H1 (cell line): ENCODE data around the gene AQP6.

Source experiments
- CTCF ChIP-seq, 3 experiments: IDR thresholded peaks; 1 replicate in 2 of 3; 2 replicates in 1 of 3; pipeline versions ENCODE4 v1.5.1 to v1.6.1; 2011; ENCODE audit warnings: low read length in 3 of 3, mild to moderate bottlenecking in 3 of 3, inconsistent platforms in 2 of 3, low read depth in 1 of 3, moderate library complexity in 1 of 3; ENCODE audit not compliant: insufficient read depth in 1 of 3; ENCODE audit errors: control extremely low read depth in 1 of 3
- HDAC2 ChIP-seq, 2 experiments: fragments of 300-600 bp in 1 of 2; sonication (generic) in 1 of 2; IDR thresholded peaks; 2 replicates each; pipeline ENCODE4 v1.6.1; 2011 to 2012; ENCODE audit warnings: low read depth in 2 of 2, low read length in 2 of 2, mild to moderate bottlenecking in 2 of 2, moderate library complexity in 2 of 2, borderline replicate concordance in 1 of 2, inconsistent platforms in 1 of 2
- POLR2AphosphoS5 ChIP-seq: IDR thresholded peaks from 2 replicates; pipeline ENCODE4 v1.6.1; 2011; ENCODE audit warnings: low read depth, low read length
- TEAD4 ChIP-seq: IDR thresholded peaks from 2 replicates; pipeline ENCODE4 v1.6.1; 2012; ENCODE audit warnings: low read depth, low read length, inconsistent platforms, mixed read lengths
- USF2 ChIP-seq: IDR thresholded peaks from 2 replicates; pipeline ENCODE4 v1.6.1; 2011; ENCODE audit warnings: low read length, improper control_type of control experiment

GRCh38 chr12:49969027-49969426, 3.7 kb upstream of the AQP6 start:
- TF ChIP-seq POLR2AphosphoS5 (no peak), HDAC2 (IDR thresholded peaks at IDR 0.05; ENCODE audit: borderline replicate concordance in 1 of 2, low read depth in 2 of 2, low read length in 2 of 2) (no peak), TEAD4 (no peak), USF2 (no peak), CTCF (IDR thresholded peaks at IDR 0.05; ENCODE audit: control extremely low read depth in 1 of 3, insufficient read depth in 1 of 3, low read depth in 1 of 3, low read length in 3 of 3) (no peak)
